Activated T-helper 2 cell treated with anti-CD3 and anti-CD28 coated beads, Interferon-gamma antibody, Interleukin-2, Interleukin-4, amounts not matched to agents 10 μg/mL and 5 μg/mL and 100 μg/mL, durations not matched to agents 14 hours and 24 hours and 36 hours (primary cell): ENCODE data around the gene PTDSS2. TPM values are rescaled to one million over a fixed set of nuclear protein-coding genes. Genes with fewer than 3 reads are reported as not detected.
A peak's percentile ranks its signal among the peaks of the same experiment; 100 is the strongest.

Experiments used
- DNase-seq: peaks from one replicate; pipeline ENCODE4 v3.0.0; 2021; ENCODE audit warnings: low spot score
- H3K27ac Mint-ChIP-seq: one replicate; pipeline ENCODE4 v1.8.0; 2021; ENCODE audit warnings: mixed read lengths
- H3K27me3 Mint-ChIP-seq: one replicate; pipeline ENCODE4 v1.8.0; 2021; ENCODE audit warnings: low read depth, mixed read lengths
- H3K36me3 Mint-ChIP-seq: one replicate; pipeline ENCODE4 v1.8.0; 2021; ENCODE audit warnings: low read depth, mixed read lengths
- H3K4me1 Mint-ChIP-seq: one replicate; pipeline ENCODE4 v1.8.0; 2021; ENCODE audit warnings: low read depth, mixed read lengths
- H3K4me3 Mint-ChIP-seq: one replicate; pipeline ENCODE4 v1.8.0; 2021; ENCODE audit warnings: low read depth, mild to moderate bottlenecking, moderate library complexity, mixed read lengths
- H3K9me3 Mint-ChIP-seq: one replicate; pipeline ENCODE4 v1.8.0; 2021; ENCODE audit warnings: mixed read lengths
- intact Hi-C: fragments of 100-400 bp; cut with micrococcal nuclease; formaldehyde crosslinking; loops from one replicate; pipeline ENCODE4 v1.15.1; 2023
- total RNA-seq: library from RNA; stranded (reverse); gene quantifications from 2 replicates; pipeline ENCODE4 v1.2.3, GENCODE V29; 2022

PTDSS2 gene
- total RNA-seq, 1 donor from 2014 or later, result 32.1 TPM

GRCh38 chr11:502288-503178 is 52.5 kb downstream of the PTDSS2 start:
- Mint-ChIP-seq H3K36me3 (peaks cover 42% of the 10 kb centered on the region), H3K9me3 (no peaks in the 10 kb centered on the region), H3K27me3 (no peaks in the 10 kb centered on the region), H3K4me3 (no peak overlapping the region), H3K4me1 (peaks cover 16% of the 10 kb centered on the region), H3K27ac (no peak overlapping the region)
- DNase-seq, result no peak
- intact Hi-C loops, result no loop called here

GRCh38 chr11:503179-503981 is 53.3 kb downstream of the PTDSS2 start:
- intact Hi-C loops, result no loop called here

GRCh38 chr11:504053-504993 is 54.2 kb downstream of the PTDSS2 start:
- peak overlapping the region; percentile 95 for H3K4me3 Mint-ChIP-seq
- no peak for DNase-seq
- H3K9me3 Mint-ChIP-seq, result no peaks in the 10 kb centered on the region
- H3K27me3 Mint-ChIP-seq, result no peaks in the 10 kb centered on the region
- intact Hi-C loops, result no loop called here
- peaks cover 17% of the 10 kb centered on the region for H3K4me1 Mint-ChIP-seq
- peaks cover 32% of the 10 kb centered on the region for H3K36me3 Mint-ChIP-seq
- peak overlapping the region; percentile 63 for H3K27ac Mint-ChIP-seq

More at GRCh38 chr11:503179-503981, 53.3 kb downstream of the PTDSS2 start:
- no peak overlapping the region for H3K27ac Mint-ChIP-seq
- H3K4me1 Mint-ChIP-seq, result peaks cover 17% of the 10 kb centered on the region
- no peak for DNase-seq
- H3K9me3 Mint-ChIP-seq, result no peaks in the 10 kb centered on the region
- peak overlapping the region; percentile 51 for H3K4me3 Mint-ChIP-seq
- H3K36me3 Mint-ChIP-seq, result peaks cover 38% of the 10 kb centered on the region
- H3K27me3 Mint-ChIP-seq, result no peaks in the 10 kb centered on the region

- Mint-ChIP-seq H3K9me3 (no peaks in the 10 kb centered on the region), H3K36me3 (peaks cover 34% of the 10 kb centered on the region), H3K27me3 (no peaks in the 10 kb centered on the region), H3K27ac (peak overlapping the region; percentile 63), H3K4me3 (peak overlapping the region; percentile 95), H3K4me1 (peaks cover 17% of the 10 kb centered on the region)
- DNase-seq, result no peak
- intact Hi-C loops, result no loop called here
These were observed 54.9 kb downstream of the PTDSS2 start for GRCh38 chr11:504994-505344.

GRCh38 chr11:506238-506994 is 56.3 kb downstream of the PTDSS2 start:
- H3K36me3 Mint-ChIP-seq, result peaks cover 27% of the 10 kb centered on the region
- H3K4me1 Mint-ChIP-seq, result peaks cover 17% of the 10 kb centered on the region
- DNase-seq, result peak; percentile 96
- intact Hi-C loops, result loop anchor here (1.0 to 2.0 kb wide), 4 partner anchors 29 to 300 kb away; partner anchors contain the start of genes BET1L, HRAS and RIC8A
- peak overlapping the region; percentile 99 for H3K27ac Mint-ChIP-seq
- H3K4me3 Mint-ChIP-seq, result peak overlapping the region; percentile 95
- H3K27me3 Mint-ChIP-seq, result no peaks in the 10 kb centered on the region
- H3K9me3 Mint-ChIP-seq, result no peaks in the 10 kb centered on the region

GRCh38 chr11:506995-507726 is 57.1 kb downstream of the PTDSS2 start, which contains the start of gene RNH1:
TSS of gene RNH1 (minus strand) at chr11:507242. CDS start at chr11:502162, 5,080 bp downstream.
- Mint-ChIP-seq H3K27me3 (no peaks in the 10 kb centered on the region), H3K36me3 (peaks cover 27% of the 10 kb centered on the region), H3K4me1 (peaks cover 17% of the 10 kb centered on the region), H3K9me3 (no peaks in the 10 kb centered on the region), H3K27ac (peak within 1 kb of the TSS; percentile 99), H3K4me3 (peak within 1 kb of the TSS; percentile 95)
- DNase-seq, result peak; percentile 96
- intact Hi-C loops, result loop anchor here (1.0 to 2.0 kb wide), 6 partner anchors 11 to 300 kb away; partner anchors contain the start of genes BET1L, HRAS, PHRF1 and RIC8A

GRCh38 chr11:507727-508515 is 57.8 kb downstream of the PTDSS2 start:
- peaks cover 17% of the 10 kb centered on the region for H3K4me1 Mint-ChIP-seq
- no peak for DNase-seq
- H3K27me3 Mint-ChIP-seq, result no peaks in the 10 kb centered on the region
- intact Hi-C loops, result loop anchor here (1.0 to 2.0 kb wide), 4 partner anchors 10 to 301 kb away; partner anchors contain the start of genes BET1L, PHRF1 and RIC8A
- H3K9me3 Mint-ChIP-seq, result no peaks in the 10 kb centered on the region
- peak overlapping the region; percentile 78 for H3K27ac Mint-ChIP-seq
- peak overlapping the region; percentile 95 for H3K4me3 Mint-ChIP-seq
- peaks cover 33% of the 10 kb centered on the region for H3K36me3 Mint-ChIP-seq

- Mint-ChIP-seq H3K36me3 (peaks cover 41% of the 10 kb centered on the region), H3K4me3 (peak overlapping the region; percentile 21), H3K9me3 (no peaks in the 10 kb centered on the region), H3K27me3 (no peaks in the 10 kb centered on the region), H3K27ac (no peak overlapping the region), H3K4me1 (peaks cover 14% of the 10 kb centered on the region)
- no peak for DNase-seq
- intact Hi-C loops, result no loop called here
These were observed 58.9 kb downstream of the PTDSS2 start for GRCh38 chr11:508956-509355.

- no peaks in the 10 kb centered on the region for H3K27me3 Mint-ChIP-seq
These were observed 62.9 kb downstream of the PTDSS2 start for GRCh38 chr11:512761-513595.

GRCh38 chr11:514606-515005 is 64.5 kb downstream of the PTDSS2 start:
- intact Hi-C loops, result no loop called here

More at GRCh38 chr11:512761-513595, 62.9 kb downstream of the PTDSS2 start:
- intact Hi-C loops, result no loop called here
- peaks cover 2% of the 10 kb centered on the region for H3K4me1 Mint-ChIP-seq
- no peak overlapping the region for H3K4me3 Mint-ChIP-seq
- no peak for DNase-seq
- peaks cover 51% of the 10 kb centered on the region for H3K36me3 Mint-ChIP-seq
- H3K9me3 Mint-ChIP-seq, result peaks cover 11% of the 10 kb centered on the region
- no peak overlapping the region for H3K27ac Mint-ChIP-seq

More at GRCh38 chr11:514606-515005, 64.5 kb downstream of the PTDSS2 start:
- H3K36me3 Mint-ChIP-seq, result peaks cover 49% of the 10 kb centered on the region
- H3K27me3 Mint-ChIP-seq, result no peaks in the 10 kb centered on the region
- H3K27ac Mint-ChIP-seq, result no peak overlapping the region
- H3K4me3 Mint-ChIP-seq, result no peak overlapping the region
- DNase-seq, result no peak
- H3K9me3 Mint-ChIP-seq, result peaks cover 11% of the 10 kb centered on the region
- H3K4me1 Mint-ChIP-seq, result peaks cover 3% of the 10 kb centered on the region
